T-helper 17 cell (primary cell): ENCODE results near the gene HPN. TPM values are rescaled to one million over a fixed set of nuclear protein-coding genes. Genes with fewer than 3 reads are reported as not detected.

Experiments
- ATAC-seq: fragments of 150-1000 bp; cut with Tn5 transposase; 2 replicates; pipeline ENCODE4 v1.10.0; 2021; ENCODE audit warnings: mild to moderate bottlenecking, moderate library complexity
- DNase-seq, 3 donors: peaks; one replicate each; pipeline versions ENCODE4 v3.0.0 to v3.0.0-alpha.2; 2020 to 2021
- H3K9me3 ChIP-seq: one replicate; pipeline ENCODE4 v1.7.0; 2013; ENCODE audit warnings: low read length, mild to moderate bottlenecking; ENCODE audit not compliant: control insufficient read depth, poor library complexity, severe bottlenecking
- H3K27ac Mint-ChIP-seq: one replicate; pipeline ENCODE4 v1.8.0; 2022; ENCODE audit warnings: mild to moderate bottlenecking, moderate library complexity, mixed read lengths
- H3K27me3 Mint-ChIP-seq: one replicate; pipeline ENCODE4 v1.8.0; 2022; ENCODE audit warnings: mixed read lengths
- H3K36me3 Mint-ChIP-seq: one replicate; pipeline ENCODE4 v1.8.0; 2022; ENCODE audit warnings: low read depth, mixed read lengths
- H3K4me1 Mint-ChIP-seq: one replicate; pipeline ENCODE4 v1.8.0; 2022; ENCODE audit warnings: mild to moderate bottlenecking, mixed read lengths
- H3K4me3 Mint-ChIP-seq: one replicate; pipeline ENCODE4 v1.8.0; 2022; ENCODE audit warnings: mild to moderate bottlenecking, moderate library complexity, mixed read lengths
- total RNA-seq, 4 donors: library from RNA in 2 of 4; stranded (reverse) in 2 of 4; gene quantifications; one replicate each; pipeline ENCODE4 v1.2.3 and lab custom pipeline; 2022 to 2026

The HPN gene
- total RNA-seq, 2 donors from 2014 or later = 0.89 TPM; not detected in 1

- Mint-ChIP-seq H3K27ac (no peak overlapping the region), H3K4me1 (peaks cover 11% of the 10 kb centered on the region), H3K36me3 (peaks cover 4% of the 10 kb centered on the region), H3K4me3 (no peak overlapping the region), H3K27me3 (peaks cover 8% of the 10 kb centered on the region)
- DNase-seq (no peak), ATAC-seq (no peak)
- H3K9me3 ChIP-seq = no peaks in the 10 kb centered on the region
Observed at GRCh38 chr19:35034588-35035382, 6.7 kb upstream of the HPN start.

GRCh38 chr19:35037716-35038622 lies 3.6 kb upstream of the HPN start:
- Mint-ChIP-seq H3K36me3 (no peaks in the 10 kb centered on the region), H3K4me3 (no peak overlapping the region), H3K27ac (no peak overlapping the region), H3K27me3 (no peaks in the 10 kb centered on the region), H3K4me1 (peaks cover 15% of the 10 kb centered on the region)
- H3K9me3 ChIP-seq = no peaks in the 10 kb centered on the region
- no peak for ATAC-seq
- no peak for DNase-seq

GRCh38 chr19:35038623-35039512 lies 2.7 kb upstream of the HPN start:
- DNase-seq = no peak
- Mint-ChIP-seq H3K27ac (no peak overlapping the region), H3K27me3 (no peaks in the 10 kb centered on the region), H3K36me3 (no peaks in the 10 kb centered on the region), H3K4me1 (peaks cover 14% of the 10 kb centered on the region), H3K4me3 (peak overlapping the region; percentile 28)
- H3K9me3 ChIP-seq = no peaks in the 10 kb centered on the region
- no peak for ATAC-seq

- DNase-seq (no peak), ATAC-seq (peak; percentile 33)
- peaks cover 23% of the 10 kb centered on the region for H3K4me1 Mint-ChIP-seq
- peak overlapping the region; percentile 88 for H3K27ac Mint-ChIP-seq
- no peaks in the 10 kb centered on the region for H3K36me3 Mint-ChIP-seq
- peak overlapping the region; percentile 92 for H3K4me3 Mint-ChIP-seq
- H3K27me3 Mint-ChIP-seq = peaks cover 6% of the 10 kb centered on the region
- no peaks in the 10 kb centered on the region for H3K9me3 ChIP-seq
Observed at GRCh38 chr19:35039881-35040825, 1.4 kb upstream of the HPN start.

- no peak for DNase-seq
- H3K4me3 Mint-ChIP-seq = peak overlapping the region; percentile 92
- H3K9me3 ChIP-seq = no peaks in the 10 kb centered on the region
- H3K36me3 Mint-ChIP-seq = no peaks in the 10 kb centered on the region
- peaks cover 6% of the 10 kb centered on the region for H3K27me3 Mint-ChIP-seq
- peak; percentile 50 for ATAC-seq
- peaks cover 28% of the 10 kb centered on the region for H3K4me1 Mint-ChIP-seq
- peak overlapping the region; percentile 88 for H3K27ac Mint-ChIP-seq
Observed at GRCh38 chr19:35040826-35041547, 534 bp upstream of the HPN start.

GRCh38 chr19:35042056-35042730 lies 672 bp downstream of the HPN start:
- Mint-ChIP-seq H3K4me1 (peaks cover 29% of the 10 kb centered on the region), H3K27me3 (peaks cover 6% of the 10 kb centered on the region), H3K36me3 (no peaks in the 10 kb centered on the region)

GRCh38 chr19:35042954-35043604 lies 1.6 kb downstream of the HPN start:
- Mint-ChIP-seq H3K36me3 (no peaks in the 10 kb centered on the region), H3K4me1 (peaks cover 30% of the 10 kb centered on the region), H3K27ac (peak overlapping the region; percentile 19), H3K27me3 (peaks cover 11% of the 10 kb centered on the region), H3K4me3 (peak overlapping the region; percentile 31)
- no peaks in the 10 kb centered on the region for H3K9me3 ChIP-seq
- DNase-seq (no peak), ATAC-seq (no peak)

More at GRCh38 chr19:35042056-35042730, 672 bp downstream of the HPN start:
- DNase-seq (no peak), ATAC-seq (no peak)
- H3K9me3 ChIP-seq = no peaks in the 10 kb centered on the region
- Mint-ChIP-seq H3K4me3 (peak overlapping the region; percentile 70), H3K27ac (peak overlapping the region; percentile 19)

- Mint-ChIP-seq H3K27me3 (peaks cover 11% of the 10 kb centered on the region), H3K4me3 (no peak overlapping the region), H3K4me1 (peaks cover 30% of the 10 kb centered on the region), H3K27ac (peak overlapping the region; percentile 66), H3K36me3 (no peaks in the 10 kb centered on the region)
- DNase-seq = no peak
- H3K9me3 ChIP-seq = no peaks in the 10 kb centered on the region
- ATAC-seq = no peak
Observed at GRCh38 chr19:35043906-35044305, 2.4 kb downstream of the HPN start.

- peak; percentile 38 to 49 (median 43) for DNase-seq
- Mint-ChIP-seq H3K27ac (peak overlapping the region; percentile 66), H3K4me1 (peaks cover 28% of the 10 kb centered on the region), H3K4me3 (peak overlapping the region; percentile 80), H3K36me3 (no peaks in the 10 kb centered on the region), H3K27me3 (peaks cover 11% of the 10 kb centered on the region)
- peak; percentile 30 for ATAC-seq
- no peaks in the 10 kb centered on the region for H3K9me3 ChIP-seq
Observed at GRCh38 chr19:35044317-35045117, 3.0 kb downstream of the HPN start.

- peak; percentile 91 for ATAC-seq
- Mint-ChIP-seq H3K27me3 (peaks cover 11% of the 10 kb centered on the region), H3K36me3 (no peaks in the 10 kb centered on the region), H3K27ac (peak overlapping the region; percentile 51), H3K4me1 (peaks cover 21% of the 10 kb centered on the region), H3K4me3 (no peak overlapping the region)
- no peaks in the 10 kb centered on the region for H3K9me3 ChIP-seq
- DNase-seq = peak in 1 of 3 donors; percentile 27
Observed at GRCh38 chr19:35045667-35046300, 4.3 kb downstream of the HPN start.
